Esophagus squamous epithelium (tissue), 5 donors: ENCODE measurements around the gene MSMO1. TPM values are rescaled to one million over a fixed set of nuclear protein-coding genes. Genes with fewer than 3 reads are reported as not detected.

Experiments
- DNase-seq: peaks from one replicate; lab custom pipeline; 2025; lab: John Stamatoyannopoulos, UW
- H3K27ac ChIP-seq, 4 donors: fragments of 200-600 bp; sonication (generic); one replicate each; pipeline ENCODE4 v1.5.1; 2016 to 2019; ENCODE audit warnings: mild to moderate bottlenecking in 1 of 4
- H3K27me3 ChIP-seq, 4 donors: fragments of 200-600 bp; sonication (generic); 1 replicate in 3 of 4; 2 replicates in 1 of 4; pipeline versions ENCODE4 v1.5.1 to v1.6.0; 2017 to 2021; ENCODE audit warnings: antibody characterized with exemption in 1 of 4
- H3K36me3 ChIP-seq, 3 donors: fragments of 200-600 bp; sonication (generic); one replicate each; pipeline ENCODE4 v1.5.1; 2016 to 2019
- H3K4me1 ChIP-seq, 3 donors: fragments of 200-600 bp; sonication (generic); one replicate each; pipeline ENCODE4 v1.5.1; 2017 to 2019
- H3K4me3 ChIP-seq, 4 donors: fragments of 200-600 bp; sonication (generic); 1 replicate in 3 of 4; 2 replicates in 1 of 4; pipeline ENCODE4 v1.5.1; 2016 to 2019; ENCODE audit warnings: mild to moderate bottlenecking in 2 of 4, moderate library complexity in 1 of 4
- H3K9me3 ChIP-seq, 3 donors: fragments of 200-600 bp; sonication (generic); one replicate each; pipeline ENCODE4 v1.5.1; 2016 to 2019
- CTCF ChIP-seq, 6 experiments: fragments of 450-650 bp in 4 of 6; fragments of 200-600 bp in 2 of 6; sonication (generic) in 2 of 6; IDR thresholded peaks; one replicate each; pipeline ENCODE4 v1.5.1; 2016 to 2019; ENCODE audit warnings: antibody characterized with exemption in 6 of 6, mild to moderate bottlenecking in 4 of 6, moderate library complexity in 4 of 6
- POLR2A ChIP-seq, 4 donors: fragments of 450-650 bp; IDR thresholded peaks; one replicate each; pipeline ENCODE4 v1.6.1; 2017; ENCODE audit warnings: antibody characterized with exemption in 4 of 4, mild to moderate bottlenecking in 4 of 4, moderate library complexity in 3 of 4
- WGBS, 2 donors: methylation state at CpG; one replicate each; pipeline ENCODE4 v1.1.5; 2018; 5-methylcytosine and 5-hydroxymethylcytosine counted together
- intact Hi-C: fragments of 100-400 bp; cut with DNase I; formaldehyde crosslinking; loops from one replicate; pipeline ENCODE4 v1.15.0; 2022
- total RNA-seq, 4 donors: library from RNA; depleted of rRNA; stranded (reverse); fragments of >200 nt; gene quantifications; one replicate each; pipeline ENCODE4 v1.1.0, GENCODE V29; 2016
- donor health status: DM: yes; HTN: yes; CAD: no.

The MSMO1 gene
- total RNA-seq, 4 donors from 2014 or later: 122 to 302 (median 172) TPM

GRCh38 chr4:165299399-165300060 is 27.9 kb upstream of the MSMO1 start:
- DNase-seq: no peak
- Histone ChIP-seq H3K27ac (peak overlapping the region in 1 of 4 donors; percentile 34), H3K27me3 (no peaks in the 10 kb centered on the region)

DNA sequence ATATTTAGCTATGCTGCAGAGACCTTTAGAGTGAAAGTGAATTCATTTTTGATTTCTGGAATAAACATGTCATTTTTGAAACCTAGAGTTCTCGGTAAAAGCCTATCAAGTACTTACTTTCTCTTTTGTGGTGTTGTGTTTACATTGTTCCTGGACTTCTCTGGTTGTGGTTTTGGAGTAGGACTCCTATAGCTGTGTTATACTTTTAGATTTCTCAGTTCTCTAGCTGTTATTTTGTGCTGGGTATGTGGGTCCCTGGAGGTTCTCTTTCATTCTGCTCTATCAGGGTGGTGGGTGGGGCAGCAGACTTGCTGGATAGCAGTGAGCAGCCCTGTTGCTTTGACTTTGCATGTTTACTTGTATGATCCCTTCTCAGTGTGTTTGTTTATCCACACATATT is 25.6 kb upstream of the MSMO1 start:
- H3K36me3 ChIP-seq: peaks cover 0 to 59% (median 6%) of the 10 kb centered on the region in 3 donors
- DNase-seq: no peak
- 4 to 6% methylated on average over 1 of the region's 1 CpG for WGBS, 2 donors
- H3K27me3 ChIP-seq: no peaks in the 10 kb centered on the region
- H3K9me3 ChIP-seq: no peaks in the 10 kb centered on the region
- TF ChIP-seq CTCF (IDR thresholded peaks at IDR 0.05) (no peak), POLR2A (IDR thresholded peaks at IDR 0.05) (no peak)
- no peak overlapping the region for H3K27ac ChIP-seq
- H3K4me3 ChIP-seq: peak overlapping the region in 1 of 4 donors; percentile 36
- peaks cover 0 to 12% (median 0%) of the 10 kb centered on the region in 3 donors for H3K4me1 ChIP-seq
- intact Hi-C loops: no loop called here

More at GRCh38 chr4:165299399-165300060, 27.9 kb upstream of the MSMO1 start:
- H3K36me3 ChIP-seq: peaks cover 3 to 59% (median 6%) of the 10 kb centered on the region in 3 donors
- no peaks in the 10 kb centered on the region for H3K9me3 ChIP-seq
- H3K4me1 ChIP-seq: peaks cover 0 to 17% (median 0%) of the 10 kb centered on the region in 3 donors
- WGBS, 2 donors: 84 to 92% methylated on average over 5 of the region's 5 CpGs
- TF ChIP-seq POLR2A (IDR thresholded peaks at IDR 0.05) (no peak), CTCF (IDR thresholded peaks at IDR 0.05) (no peak)
- no peak overlapping the region for H3K4me3 ChIP-seq
- intact Hi-C loops: no loop called here

GRCh38 chr4:165302658-165303057 is 24.8 kb upstream of the MSMO1 start:
- H3K27ac ChIP-seq: no peak overlapping the region

GRCh38 chr4:165308166-165308565 is 19.3 kb upstream of the MSMO1 start:
- Histone ChIP-seq H3K36me3 (peaks cover 0 to 72% (median 0%) of the 10 kb centered on the region in 3 donors), H3K27me3 (no peaks in the 10 kb centered on the region), H3K27ac (no peak overlapping the region), H3K9me3 (no peaks in the 10 kb centered on the region), H3K4me3 (no peak overlapping the region), H3K4me1 (peaks cover 0 to 7% (median 0%) of the 10 kb centered on the region in 3 donors)
- TF ChIP-seq CTCF (IDR thresholded peaks at IDR 0.05) (no peak), POLR2A (IDR thresholded peaks at IDR 0.05) (no peak)
- DNase-seq: no peak
- 43 to 76% methylated on average over 1 of the region's 1 CpG for WGBS, 2 donors
- intact Hi-C loops: no loop called here

More at GRCh38 chr4:165302658-165303057, 24.8 kb upstream of the MSMO1 start:
- Histone ChIP-seq H3K36me3 (peaks cover 0 to 53% (median 2%) of the 10 kb centered on the region in 3 donors), H3K27me3 (no peaks in the 10 kb centered on the region), H3K9me3 (no peaks in the 10 kb centered on the region), H3K4me3 (no peak overlapping the region), H3K4me1 (peaks cover 0 to 12% (median 0%) of the 10 kb centered on the region in 3 donors)
- DNase-seq: no peak
- WGBS, 2 donors: 92 to 96% methylated on average over 1 of the region's 1 CpG
- TF ChIP-seq POLR2A (IDR thresholded peaks at IDR 0.05) (no peak), CTCF (IDR thresholded peaks at IDR 0.05) (no peak)
- intact Hi-C loops: no loop called here

GRCh38 chr4:165308606-165309005 is 18.9 kb upstream of the MSMO1 start:
- Histone ChIP-seq H3K27me3 (no peaks in the 10 kb centered on the region), H3K4me3 (no peak overlapping the region), H3K4me1 (peaks cover 0 to 7% (median 0%) of the 10 kb centered on the region in 3 donors), H3K27ac (no peak overlapping the region), H3K36me3 (peaks cover 0 to 75% (median 0%) of the 10 kb centered on the region in 3 donors), H3K9me3 (no peaks in the 10 kb centered on the region)
- intact Hi-C loops: no loop called here
- no peak for TF ChIP-seq POLR2A (IDR thresholded peaks at IDR 0.05)
- no peak for TF ChIP-seq CTCF (IDR thresholded peaks at IDR 0.05)
- no peak for DNase-seq
- 50 to 75% methylated on average over 1 to 2 of the region's 2 CpGs for WGBS, 2 donors
